Measurements from ENCODE around the gene SUCLA2.
"Not testable (repeated sequence)": the region's sequence is repeated elsewhere in the genome, so short reads cannot be mapped to it uniquely, and the experiment has no call there.

Gene SUCLA2

DNA sequence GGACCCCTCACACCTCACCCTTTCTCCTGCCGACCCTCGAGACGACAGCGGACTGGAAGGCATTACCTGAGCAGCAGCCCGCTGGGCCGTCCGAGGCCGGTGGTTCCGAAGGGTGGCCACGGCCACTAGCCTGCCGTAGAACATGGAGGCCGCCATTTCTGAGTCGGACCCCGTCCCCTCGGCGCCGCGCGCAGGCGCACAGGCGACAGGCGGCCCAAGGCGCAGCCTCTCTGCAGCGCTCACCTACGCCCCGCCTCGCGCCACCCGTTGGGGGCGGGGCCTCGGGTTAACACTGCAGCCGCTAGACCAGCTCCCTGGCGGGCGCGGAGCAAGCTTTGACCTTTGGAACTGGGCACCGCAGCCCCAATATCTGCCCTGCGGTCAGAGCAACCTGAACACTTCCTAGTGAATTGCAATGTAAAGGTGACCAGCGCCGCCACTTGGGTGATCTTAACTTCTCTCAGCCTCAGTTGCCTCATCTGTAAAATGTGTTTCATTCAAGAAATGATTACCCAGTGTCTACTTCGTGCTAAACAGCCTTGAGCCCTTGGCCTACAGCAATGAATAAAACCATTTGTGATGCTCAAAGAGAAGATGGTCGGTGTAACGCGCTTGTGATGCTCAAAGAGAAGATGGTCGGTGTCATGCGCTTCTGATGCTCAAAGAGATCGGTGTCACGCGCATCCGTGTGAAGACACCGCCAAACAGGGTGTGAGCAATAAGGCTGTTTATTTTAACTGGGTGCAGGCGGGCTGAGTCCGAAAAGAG, at the start of gene SUCLA2:
SUCLA2 (minus strand) TSS at position 160 of the 768 bp plus-strand sequence; CDS start at position 156, 4 bp downstream.
- DNase-seq = peak; percentile 94

DNA sequence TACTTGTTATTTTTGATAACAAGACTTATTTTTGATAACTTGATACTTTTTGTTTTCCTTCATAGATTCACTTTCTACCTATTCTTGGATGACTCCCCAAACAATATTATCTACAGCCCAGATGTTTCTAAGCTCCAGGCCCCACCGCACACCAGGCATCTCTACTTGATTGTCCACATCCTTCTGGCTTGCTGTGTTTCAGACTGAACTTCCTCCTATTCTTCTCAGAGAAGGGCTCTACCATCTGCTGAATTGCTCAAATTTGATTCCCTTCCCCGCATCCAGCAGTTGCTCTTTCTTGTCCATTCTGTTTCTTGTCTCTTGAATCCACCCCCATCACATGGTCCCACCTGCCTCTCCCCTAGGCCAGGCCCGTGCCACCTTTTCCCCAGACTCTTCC, 49.5 kb upstream of the SUCLA2 start:
- no peak for DNase-seq

DNA sequence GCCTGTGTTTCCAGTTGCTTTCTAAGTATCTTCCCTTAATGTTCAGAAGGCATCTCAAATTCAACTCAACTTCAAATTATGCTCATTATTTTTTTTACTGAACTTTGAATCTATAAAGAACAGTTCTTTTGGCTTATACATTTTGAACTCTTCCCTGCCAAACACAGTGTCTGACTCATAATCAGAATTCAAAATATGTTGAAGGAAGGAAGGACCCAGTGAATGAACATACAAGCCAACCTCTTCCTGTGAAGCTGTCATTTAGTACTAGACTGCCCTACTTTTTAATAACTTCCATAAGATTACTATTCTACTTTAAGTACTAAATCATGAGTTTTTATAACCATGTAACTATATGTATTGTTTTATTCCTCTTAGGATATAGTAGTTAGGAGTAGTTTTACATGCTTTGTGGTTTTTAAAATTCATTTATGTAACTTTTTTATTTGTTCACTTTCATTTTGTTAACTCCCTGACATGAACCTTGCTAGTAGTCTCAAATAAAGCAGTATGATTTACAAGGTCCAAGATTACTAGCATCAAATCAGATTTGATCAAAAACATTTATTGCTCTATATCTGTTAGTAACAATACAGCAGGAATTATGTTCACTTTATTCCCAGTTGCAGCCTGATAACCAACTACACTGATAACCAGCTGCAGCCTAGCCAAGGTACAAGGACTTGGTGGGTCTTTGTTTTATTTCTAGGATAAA, 42.9 kb upstream of the SUCLA2 start:
- DNase-seq = no peak

DNA sequence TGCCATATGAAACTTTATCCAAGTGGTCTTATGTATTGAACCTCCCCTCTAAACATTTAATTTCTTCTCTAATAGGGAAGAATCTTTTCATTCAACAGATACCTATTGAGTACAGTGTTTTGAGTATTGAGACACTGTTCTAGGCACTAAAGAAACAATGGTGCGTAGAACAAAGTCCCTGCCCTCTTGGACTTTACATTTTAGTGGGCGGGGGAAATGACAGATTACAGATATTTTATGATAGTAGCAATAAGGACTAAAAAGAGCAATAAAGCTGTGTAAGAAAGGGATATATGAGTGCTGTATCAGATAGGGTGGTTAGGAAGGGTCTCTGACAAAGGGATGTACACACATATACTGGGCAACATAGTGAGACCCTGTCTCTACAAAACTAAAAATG, 41.8 kb upstream of the SUCLA2 start:
- DNase-seq = no peak

DNA sequence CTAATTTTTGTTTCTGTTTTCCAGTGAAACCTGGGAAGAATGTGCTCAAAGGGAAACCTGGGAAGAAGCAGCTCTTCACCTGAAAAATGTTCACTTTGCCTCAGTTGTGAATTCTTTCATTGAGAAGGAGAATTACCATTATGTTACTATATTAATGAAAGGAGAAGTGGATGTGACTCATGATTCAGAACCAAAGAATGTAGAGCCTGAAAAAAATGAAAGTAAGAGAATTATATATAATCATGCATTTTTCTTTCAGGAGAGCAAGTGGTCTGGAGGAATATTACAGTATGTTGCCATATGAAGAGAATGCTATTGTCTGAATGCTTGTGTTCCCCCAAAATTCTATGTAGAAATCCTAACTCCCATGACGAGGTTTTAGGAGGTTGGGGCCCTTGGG, 39.8 kb upstream of the SUCLA2 start:
- no peak for DNase-seq

DNA sequence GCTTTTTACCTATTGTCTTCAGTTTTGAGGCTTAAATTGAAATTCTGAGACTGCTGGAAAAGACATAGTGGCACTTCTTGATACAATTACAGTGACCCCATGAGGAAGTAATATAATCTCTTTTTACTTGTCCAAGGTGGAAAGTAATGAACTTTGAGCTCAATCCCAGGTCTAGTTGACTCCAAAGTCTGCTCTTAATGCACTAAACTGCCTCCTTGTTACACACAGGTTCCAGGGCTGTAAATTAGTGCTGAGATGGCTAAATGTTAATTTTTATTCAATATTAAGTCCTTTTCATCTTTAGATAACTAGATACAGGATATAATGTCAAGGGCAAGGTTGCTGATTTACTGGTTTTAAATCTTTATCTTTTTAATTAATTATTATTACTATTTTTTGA, 39.0 kb upstream of the SUCLA2 start:
- DNase-seq = no peak

DNA sequence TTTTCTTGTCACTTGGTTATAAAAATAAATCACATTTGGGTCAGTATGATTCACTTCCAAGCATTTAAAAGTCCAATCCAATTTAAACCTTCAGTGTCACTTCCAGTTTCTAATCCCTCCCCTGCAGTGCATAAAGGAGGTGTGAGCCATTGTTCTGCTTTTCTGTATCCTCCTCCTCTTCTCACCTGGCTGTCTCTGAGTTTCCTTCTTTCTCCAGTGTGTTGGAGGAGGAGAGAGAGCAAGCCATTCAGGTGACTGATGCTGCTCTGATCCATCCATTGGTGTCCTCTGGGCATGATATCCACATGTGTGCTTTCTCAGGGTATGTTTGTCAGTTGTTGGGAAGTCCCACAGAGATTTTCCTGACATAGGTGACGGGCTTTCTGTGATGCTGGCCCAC, 37.7 kb upstream of the SUCLA2 start:
- DNase-seq = no peak

DNA sequence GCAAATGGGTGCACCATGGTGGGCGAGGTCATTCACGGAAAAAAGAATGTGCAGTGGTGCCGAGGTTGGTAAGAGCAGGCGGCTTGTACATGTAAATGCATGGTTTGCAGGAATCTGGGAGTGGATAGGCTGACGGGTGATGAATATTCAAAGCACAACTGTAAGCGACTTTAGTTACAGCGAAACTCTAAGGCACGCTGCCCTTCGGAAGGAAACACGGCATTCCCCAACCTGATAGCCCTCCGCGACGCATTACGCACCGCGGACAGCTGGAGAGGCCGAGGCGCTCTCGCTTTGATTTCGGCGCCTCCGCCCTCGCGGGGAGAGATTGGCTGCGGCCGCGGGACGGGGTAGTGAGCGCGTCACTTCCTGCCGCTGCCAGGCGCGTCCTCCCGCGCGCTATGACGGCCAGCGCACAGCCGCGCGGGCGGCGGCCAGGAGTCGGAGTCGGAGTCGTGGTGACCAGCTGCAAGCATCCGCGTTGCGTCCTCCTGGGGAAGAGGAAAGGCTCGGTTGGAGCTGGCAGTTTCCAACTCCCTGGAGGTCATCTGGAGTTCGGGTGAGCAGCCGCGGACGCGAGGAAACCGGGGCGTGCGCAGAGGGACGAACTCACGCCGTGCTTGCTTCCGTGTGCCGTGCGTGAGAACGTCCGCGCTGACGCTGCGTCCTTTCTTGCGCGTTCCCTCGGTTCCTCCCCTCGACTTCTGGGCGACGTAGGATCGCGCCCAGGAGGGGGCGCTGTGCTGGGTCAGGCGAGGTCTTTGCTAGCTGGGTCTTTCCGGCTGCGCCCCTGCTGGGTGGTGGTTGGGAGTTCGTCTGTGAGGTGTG, 36.5 kb upstream of the SUCLA2 start, which contains the start of gene NUDT15:
NUDT15 (plus strand) TSS at position 381 of the 828 bp plus-strand sequence; CDS start at position 402, 21 bp downstream.
- peak; percentile 96 for DNase-seq

DNA sequence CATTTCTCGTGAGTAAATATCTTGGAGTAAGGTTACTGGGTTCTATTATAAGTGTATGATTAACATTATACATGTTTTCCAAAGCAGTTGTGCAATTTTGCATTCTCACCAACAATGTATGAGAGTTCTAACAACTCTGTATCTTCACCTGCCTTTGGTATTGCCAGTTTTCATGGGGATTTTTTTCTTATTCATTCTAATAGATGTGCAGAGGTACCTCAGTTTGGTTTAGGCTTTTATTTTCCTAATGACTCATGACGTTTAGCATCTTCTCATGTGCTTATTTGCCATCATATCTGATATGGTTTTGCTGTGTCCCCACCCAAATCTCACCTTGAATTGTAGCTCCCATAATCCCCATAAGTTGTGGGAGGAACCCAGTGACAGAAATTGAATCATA, 28.8 kb upstream of the SUCLA2 start:
- no peak for DNase-seq

DNA sequence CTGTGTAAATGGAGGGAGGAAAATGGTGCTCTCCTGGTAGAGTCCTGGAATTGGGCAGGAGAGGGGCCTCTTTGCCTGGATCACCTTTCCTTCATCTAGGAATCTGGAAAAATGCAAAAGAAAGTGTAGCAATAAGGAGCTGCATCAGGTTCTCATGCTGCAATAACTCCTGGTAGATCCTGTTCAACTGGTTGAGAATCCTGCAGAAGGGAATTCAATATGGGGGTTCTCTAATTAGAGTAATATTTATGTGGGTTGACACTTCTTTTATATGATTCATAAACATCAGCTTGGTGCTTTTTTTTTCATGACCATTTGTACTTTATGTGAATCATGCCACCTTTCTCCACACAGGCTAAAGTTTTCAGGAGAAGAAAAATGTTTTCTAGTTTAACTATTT, 27.0 kb upstream of the SUCLA2 start:
- DNase-seq = no peak

DNA sequence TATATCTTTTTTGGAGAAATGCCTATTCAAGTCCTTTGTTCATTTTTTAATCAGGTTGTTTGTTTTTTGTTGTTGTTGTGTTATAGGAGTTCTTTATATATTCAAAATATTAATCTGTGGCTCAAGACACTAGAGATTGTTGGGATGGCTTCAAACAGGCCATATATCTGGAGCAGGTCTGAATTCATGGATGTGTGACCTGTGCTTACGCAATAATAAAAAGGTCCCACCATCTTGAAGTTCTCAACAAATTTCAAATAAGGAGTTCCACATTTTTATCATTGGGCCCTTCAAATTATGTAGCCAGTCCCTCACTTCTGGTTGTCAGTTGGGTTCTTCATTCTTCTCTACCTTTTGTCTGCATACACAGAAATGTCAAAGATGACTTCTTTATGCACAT, 18.7 kb upstream of the SUCLA2 start:
- DNase-seq = no peak

DNA sequence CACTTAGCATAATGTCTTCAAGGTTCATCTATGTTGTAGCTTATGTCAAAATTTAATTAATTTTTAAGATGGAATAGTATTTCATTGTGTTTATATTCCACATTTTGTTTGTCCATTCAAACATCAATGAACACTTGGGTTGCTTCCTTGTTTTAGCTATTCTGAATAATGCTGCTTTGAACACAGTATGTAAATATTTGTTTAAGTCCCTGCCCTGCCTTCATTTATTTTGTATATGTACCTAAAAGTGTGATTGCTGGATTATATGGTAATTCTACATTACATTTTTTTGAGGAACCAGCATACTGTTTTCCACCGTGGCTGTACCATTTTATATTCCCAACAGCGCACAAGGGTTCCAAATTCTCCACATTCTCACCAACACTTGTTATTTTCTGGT, 17.6 kb upstream of the SUCLA2 start:
- no peak for DNase-seq

DNA sequence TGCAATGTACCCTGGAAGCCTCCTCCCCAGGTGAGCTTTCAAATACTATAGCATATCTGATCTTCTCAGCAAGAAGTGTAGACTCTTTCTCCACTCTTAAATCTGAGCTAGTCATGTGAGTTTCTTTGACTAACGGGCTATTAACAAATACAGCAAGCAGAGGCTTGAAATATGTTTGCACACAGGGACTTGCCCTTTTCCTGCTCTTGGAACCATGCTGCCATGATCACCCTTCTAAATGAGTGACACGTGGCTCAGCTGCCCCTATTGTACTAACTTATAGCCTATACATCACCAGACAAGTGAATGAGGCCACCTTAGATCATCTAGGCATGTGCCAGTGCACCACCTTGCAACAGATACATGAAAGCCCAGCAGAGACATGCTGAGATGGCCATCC, 13.3 kb upstream of the SUCLA2 start:
- no peak for DNase-seq

DNA sequence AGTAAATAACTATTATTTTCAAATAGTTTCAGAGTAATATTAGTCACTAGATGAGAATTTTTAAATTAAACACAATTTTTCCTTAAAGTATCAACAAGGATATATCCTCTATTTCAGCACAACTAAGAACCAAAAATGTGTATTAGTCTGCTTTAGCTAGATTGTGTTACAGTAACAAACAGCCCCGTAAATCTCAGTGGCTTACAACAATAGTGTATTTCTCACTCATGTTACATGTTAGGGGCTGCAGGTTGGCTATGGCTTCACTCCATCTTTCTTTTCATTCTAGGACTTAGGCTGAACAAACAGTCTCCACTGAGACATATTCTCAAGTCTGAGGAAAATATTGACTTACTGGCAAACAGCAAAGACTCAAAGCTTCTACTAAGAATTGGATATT, 11.6 kb upstream of the SUCLA2 start:
- DNase-seq = no peak

DNA sequence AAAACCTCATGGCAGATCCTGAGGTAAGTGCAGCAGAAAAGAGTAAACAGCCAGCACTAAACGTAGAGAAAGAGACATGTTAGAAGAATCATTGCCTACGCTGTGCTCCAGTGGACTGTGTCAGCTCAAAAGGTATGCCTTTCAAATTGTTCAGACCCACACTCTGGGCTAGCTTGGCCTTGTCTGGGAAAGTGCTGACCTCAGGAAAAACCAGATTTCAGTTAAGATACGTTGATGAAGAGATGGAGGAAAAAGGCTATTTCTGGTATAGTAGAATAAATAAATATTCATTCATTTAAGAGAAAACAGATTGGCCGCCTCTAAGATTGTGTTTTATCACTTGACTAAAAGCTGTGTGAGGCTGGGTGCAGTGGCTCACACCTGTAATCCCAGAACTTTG, 9.6 kb upstream of the SUCLA2 start:
- DNase-seq = no peak

DNA sequence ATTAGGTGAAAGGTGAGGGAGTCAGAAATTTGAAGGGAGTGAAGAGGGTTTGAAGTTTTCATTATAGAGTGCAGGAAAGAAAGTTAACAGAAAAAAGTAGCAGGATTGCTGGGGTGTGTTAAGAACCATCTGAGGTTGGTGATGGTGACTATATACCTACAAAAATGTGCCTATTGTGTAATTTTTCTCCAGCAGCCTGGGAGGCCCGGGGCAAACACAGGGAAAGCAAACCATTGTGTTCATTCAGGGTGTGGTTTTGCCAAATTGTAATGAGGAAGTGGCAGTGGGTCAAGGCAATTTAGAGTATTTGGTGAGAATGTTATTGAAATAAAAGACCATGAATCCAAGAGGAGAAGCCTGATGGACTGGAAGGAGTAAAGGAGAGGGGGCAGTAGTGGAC, 8.2 kb upstream of the SUCLA2 start:
- DNase-seq = no peak

DNA sequence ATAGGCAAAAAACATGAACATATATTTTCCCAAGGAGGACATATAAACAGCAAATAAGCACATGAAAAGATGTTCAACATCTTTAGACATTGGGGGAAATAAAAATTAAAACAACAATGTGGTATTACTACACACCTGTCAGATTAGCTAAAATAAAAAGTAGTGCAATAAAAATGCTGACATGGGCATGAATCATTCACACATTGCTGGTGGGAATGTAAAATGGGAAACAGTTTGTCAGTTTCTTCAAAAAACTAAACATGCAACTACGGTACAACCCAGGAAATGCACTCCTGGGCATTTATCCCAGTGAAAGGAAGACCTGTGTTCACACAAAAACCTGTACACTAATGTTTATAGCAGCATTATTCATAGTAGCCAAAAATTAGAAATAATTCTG, 5.3 kb upstream of the SUCLA2 start:
- no peak for DNase-seq

DNA sequence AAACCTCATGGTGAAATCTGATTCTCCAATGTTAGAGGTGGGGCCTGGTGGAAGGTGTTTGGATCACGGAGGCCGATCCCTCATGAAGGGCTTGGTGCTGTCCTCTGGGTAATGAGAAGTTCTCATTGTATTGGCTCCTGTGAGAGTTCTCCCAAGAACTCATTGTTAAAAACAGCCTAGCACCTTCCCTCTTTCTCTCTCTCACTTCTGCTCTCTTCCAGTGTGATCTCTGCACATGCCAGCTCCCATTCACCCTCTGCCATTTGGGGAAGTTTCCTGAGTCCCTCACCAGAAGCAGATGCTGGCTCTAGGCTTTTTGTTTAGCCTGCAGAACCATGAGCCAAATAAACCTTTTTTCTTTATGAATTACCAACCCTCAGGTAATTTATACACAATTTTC, 3.1 kb upstream of the SUCLA2 start:
- DNase-seq = no peak

DNA sequence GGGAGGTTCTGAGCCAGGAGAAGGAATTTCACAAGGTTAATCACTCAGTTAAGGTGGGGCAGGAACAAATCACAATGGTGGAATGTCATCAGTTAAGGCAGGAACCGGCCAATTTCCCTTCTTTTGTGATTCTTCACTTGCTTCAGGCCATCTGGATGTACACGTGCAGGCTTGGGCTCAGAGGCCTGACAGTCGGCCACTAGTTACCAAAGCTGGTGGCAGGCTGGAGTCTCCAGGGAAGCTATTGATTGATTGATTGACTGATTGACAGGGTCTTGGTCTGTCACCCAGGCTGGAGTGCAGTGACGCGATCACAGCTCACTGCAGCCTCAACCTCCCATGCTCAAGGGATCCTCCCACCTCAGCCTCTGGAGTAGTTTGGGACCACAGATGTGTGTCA, 926 bp upstream of the SUCLA2 start:
- DNase-seq = not testable (repeated sequence)

DNA sequence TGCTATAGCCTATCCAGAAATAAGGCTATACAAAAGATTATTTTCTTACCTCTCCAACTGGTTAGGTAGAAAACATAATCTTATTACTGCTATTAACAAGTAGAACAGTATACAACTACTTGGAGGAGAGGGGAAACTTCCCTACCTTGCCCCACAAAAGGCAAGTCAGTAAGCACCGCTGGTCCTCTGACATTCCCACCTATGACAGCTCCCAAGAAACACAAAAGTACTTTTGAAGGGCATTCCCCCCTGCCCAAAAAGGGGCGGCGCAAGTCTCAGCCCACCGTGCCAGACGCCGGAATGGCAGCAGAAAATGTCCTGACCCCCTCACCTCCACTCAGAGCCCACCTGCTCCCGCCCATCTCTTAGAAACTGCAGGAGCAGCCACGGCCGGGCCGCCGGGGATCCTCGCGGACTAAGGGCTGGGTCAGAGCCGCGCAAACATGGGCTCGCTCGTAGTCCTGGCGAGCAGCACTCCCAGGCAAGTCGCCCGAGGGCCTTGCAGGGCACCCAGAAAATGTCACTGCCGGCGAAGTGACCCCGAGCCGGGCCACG, 437 bp downstream of the SUCLA2 start:
- no peak for DNase-seq

DNA sequence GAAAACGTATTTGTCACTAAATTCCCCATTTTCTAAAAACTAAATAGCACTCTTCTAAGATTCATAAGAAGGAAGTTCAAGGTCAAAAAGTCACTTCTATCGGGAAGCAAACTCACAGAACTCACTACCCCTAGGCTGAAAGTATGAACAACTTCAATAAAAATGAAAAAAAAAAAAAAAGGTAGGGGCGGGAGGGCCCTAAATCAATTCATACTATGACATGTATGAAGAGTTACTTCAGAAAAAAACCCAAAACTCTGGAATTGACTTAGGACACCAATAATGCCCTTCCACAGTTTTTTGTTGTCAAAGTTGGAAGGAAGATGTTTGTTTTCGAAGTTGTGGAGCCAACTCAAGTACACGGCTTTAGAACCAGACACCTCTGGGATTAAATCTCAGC, 1.1 kb downstream of the SUCLA2 start:
- no peak for DNase-seq

DNA sequence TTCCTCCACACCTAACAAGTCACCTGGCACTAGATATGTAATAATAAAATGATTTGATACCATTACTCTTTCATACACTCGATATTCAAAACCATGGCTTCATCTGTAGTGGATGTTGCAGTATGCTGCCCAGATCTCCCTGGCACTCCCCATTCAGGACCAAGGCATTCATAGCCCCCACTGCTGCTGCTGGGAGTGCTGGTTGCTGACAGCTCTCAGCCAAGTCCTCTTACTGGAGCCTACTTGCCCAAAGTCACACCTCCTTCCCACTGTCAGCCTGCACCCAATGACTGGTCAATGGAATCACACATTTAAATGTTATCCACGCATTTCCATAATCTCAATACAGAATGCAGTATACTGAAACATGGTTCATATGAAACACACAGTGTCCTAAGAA, 3.7 kb downstream of the SUCLA2 start:
- DNase-seq = no peak

DNA sequence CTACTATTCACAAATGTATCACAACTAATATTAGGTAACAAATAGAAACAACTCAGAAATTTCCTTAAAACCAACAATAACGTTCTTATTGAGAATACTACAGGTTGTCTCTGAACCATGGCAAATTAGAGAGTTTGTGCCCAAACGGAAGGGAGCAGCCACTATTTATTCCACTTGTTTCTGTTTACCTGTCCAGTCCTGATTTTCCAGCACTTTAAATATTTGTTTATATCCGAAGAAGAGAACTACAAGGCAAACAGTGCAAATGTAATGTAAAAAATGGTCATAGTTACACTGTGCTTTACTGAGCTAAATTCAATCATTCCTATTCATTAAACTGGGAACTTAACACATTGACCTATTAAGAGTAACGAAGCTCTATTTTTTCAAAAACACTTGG, 9.2 kb downstream of the SUCLA2 start:
- no peak for DNase-seq
